Panc1 (cell line): ENCODE data around the gene KLK5.

Experiments used
- CTCF ChIP-seq: fragments of 450-650 bp; IDR thresholded peaks from 2 replicates; pipeline ENCODE4 v1.5.1; 2017; ENCODE audit warnings: mild to moderate bottlenecking
- POLR2AphosphoS5 ChIP-seq: IDR thresholded peaks from 2 replicates; pipeline ENCODE4 v1.6.1; 2012; ENCODE audit warnings: mild to moderate bottlenecking, low read depth, low read length, moderate library complexity
- REST ChIP-seq, 2 experiments: IDR thresholded peaks; 2 replicates each; pipeline ENCODE4 v1.6.1; 2011 to 2012; ENCODE audit warnings: low read depth in 2 of 2, control low read depth in 1 of 2, low read length in 1 of 2, mild to moderate bottlenecking in 1 of 2, moderate library complexity in 1 of 2; ENCODE audit not compliant: insufficient read depth in 1 of 2

GRCh38 chr19:50963381-50963780 lies 10.5 kb upstream of the KLK5 start:
- TF ChIP-seq POLR2AphosphoS5 (no peak), CTCF (no peak), REST (IDR thresholded peaks at IDR 0.05; ENCODE audit: insufficient read depth in 1 of 2, low read depth in 2 of 2, low read length in 1 of 2) (no peak)
